Colonic mucosa (tissue), 4 donors: ENCODE measurements around the gene CPXM2. TPM values are rescaled to one million over a fixed set of nuclear protein-coding genes. Genes with fewer than 3 reads are reported as not detected.

Source experiments
- DNase-seq: peaks from one replicate; pipeline ENCODE4 v3.0.0-alpha.2; 2020
- H3K27ac ChIP-seq: fragments of 200-600 bp; one replicate; pipeline ENCODE4 v1.8.0; 2021
- H3K27me3 ChIP-seq: fragments of 200-600 bp; one replicate; pipeline ENCODE4 v1.8.0; 2021
- H3K36me3 ChIP-seq: fragments of 200-600 bp; one replicate; pipeline ENCODE4 v1.8.0; 2021
- H3K4me1 ChIP-seq: fragments of 200-600 bp; one replicate; pipeline ENCODE4 v1.8.0; 2021; ENCODE audit warnings: mild to moderate bottlenecking
- H3K4me3 ChIP-seq: fragments of 200-600 bp; one replicate; pipeline ENCODE4 v1.8.0; 2021
- H3K9ac ChIP-seq, 2 donors: one replicate each; pipeline ENCODE4 v1.7.0; 2013; ENCODE audit warnings: control low read depth in 2 of 2, low read depth in 2 of 2, low read length in 2 of 2
- H3K9me3 ChIP-seq: fragments of 200-600 bp; one replicate; pipeline ENCODE4 v1.8.0; 2021
- CTCF ChIP-seq: fragments of 200-600 bp; IDR thresholded peaks from one replicate; pipeline ENCODE4 v1.8.0; 2022; ENCODE audit warnings: antibody characterized with exemption, mild to moderate bottlenecking
- intact Hi-C: fragments of 100-400 bp; cut with DNase I; formaldehyde crosslinking; loops from one replicate; pipeline ENCODE4 v1.14.1; 2022
- total RNA-seq, 2 donors: library from RNA; stranded (reverse); fragmentation: NEBNext Ultra II Directional in 1 of 2; extraction: Animal tissue kit (Norgen Biotek cat#: 25700) in 1 of 2; gene quantifications; one replicate each; pipeline ENCODE4 v1.2.1, GENCODE V29; 2021
- donor health status: healthy.
- donor health status: DM: no; HTN: no; CAD: no.
- donor health status: DM: no; HTN: no; CAD: no.

The CPXM2 gene
- total RNA-seq, 2 donors from 2014 or later = 5.8 to 12.9 TPM

DNA sequence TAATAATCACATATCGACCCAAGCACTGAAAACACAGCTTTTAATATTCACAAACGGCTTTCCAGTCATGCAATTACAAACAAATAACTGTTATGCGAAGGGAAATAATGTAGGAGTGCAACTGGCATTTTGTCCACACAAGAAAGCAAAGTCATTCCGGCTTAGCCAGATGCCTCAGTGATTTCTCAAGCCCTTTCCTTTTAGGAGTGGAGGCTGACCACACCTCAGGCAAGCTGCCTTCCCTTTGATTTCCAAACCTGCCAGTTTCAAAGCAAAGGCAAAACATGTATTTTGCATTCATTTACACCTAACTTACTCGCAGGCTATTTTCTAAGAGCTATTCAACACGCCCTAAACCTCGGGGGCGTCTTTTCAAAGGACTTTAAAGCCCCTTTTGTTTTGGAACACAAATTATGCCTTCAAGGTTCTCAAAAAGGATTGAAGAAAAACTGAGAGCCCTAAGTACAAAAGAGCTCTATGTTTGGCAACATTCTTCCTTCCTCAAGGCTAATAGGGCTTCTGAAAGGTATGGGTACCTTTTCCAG lies 109.6 kb downstream of the CPXM2 start:
- intact Hi-C loops = no loop called here

GRCh38 chr10:123781324-123781900 lies 110.2 kb downstream of the CPXM2 start:
- Histone ChIP-seq H3K4me1 (no peaks in the 10 kb centered on the region), H3K36me3 (no peaks in the 10 kb centered on the region), H3K27me3 (no peaks in the 10 kb centered on the region), H3K27ac (no peak overlapping the region), H3K9ac (no peak overlapping the region), H3K9me3 (no peaks in the 10 kb centered on the region), H3K4me3 (no peak overlapping the region)
- intact Hi-C loops = no loop called here
- no peak for TF ChIP-seq CTCF
- DNase-seq = no peak

More for the DNA sequence above, 109.6 kb downstream of the CPXM2 start:
- Histone ChIP-seq H3K9ac (no peak overlapping the region), H3K27ac (no peak overlapping the region), H3K4me1 (no peaks in the 10 kb centered on the region), H3K36me3 (no peaks in the 10 kb centered on the region), H3K27me3 (no peaks in the 10 kb centered on the region), H3K4me3 (no peak overlapping the region), H3K9me3 (no peaks in the 10 kb centered on the region)
- no peak for DNase-seq
- TF ChIP-seq CTCF = no peak

GRCh38 chr10:123778719-123779517 lies 112.7 kb downstream of the CPXM2 start:
- TF ChIP-seq CTCF = no peak
- H3K27ac ChIP-seq = no peak overlapping the region
- H3K4me1 ChIP-seq = no peaks in the 10 kb centered on the region
- no peaks in the 10 kb centered on the region for H3K36me3 ChIP-seq
- no peak overlapping the region for H3K9ac ChIP-seq
- no peaks in the 10 kb centered on the region for H3K27me3 ChIP-seq
- intact Hi-C loops = no loop called here
- H3K9me3 ChIP-seq = no peaks in the 10 kb centered on the region
- H3K4me3 ChIP-seq = no peak overlapping the region
- no peak for DNase-seq

DNA sequence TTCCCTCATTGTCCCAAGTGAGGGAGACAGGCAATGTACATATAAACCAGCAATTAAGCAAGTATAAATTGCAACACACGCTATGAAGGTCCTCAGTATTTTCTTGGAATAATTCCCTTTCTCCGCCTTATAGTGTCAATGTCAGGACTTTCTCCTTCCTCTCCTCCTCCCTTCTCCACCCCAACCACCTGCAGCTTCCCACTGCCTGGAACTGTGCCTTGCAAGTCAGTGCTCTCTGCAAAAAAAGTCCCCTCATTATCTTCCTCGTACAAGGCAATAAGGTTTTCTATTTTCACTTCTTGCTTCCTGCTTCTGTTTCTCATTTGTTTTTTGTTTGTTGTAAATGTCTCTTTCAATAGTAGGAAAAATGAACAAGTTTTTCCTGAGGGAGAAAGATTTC lies 113.7 kb downstream of the CPXM2 start:
- H3K36me3 ChIP-seq = no peaks in the 10 kb centered on the region
- H3K9me3 ChIP-seq = no peaks in the 10 kb centered on the region
- peak; percentile 40 for DNase-seq
- intact Hi-C loops = no loop called here
- no peaks in the 10 kb centered on the region for H3K27me3 ChIP-seq
- no peak for TF ChIP-seq CTCF
- H3K27ac ChIP-seq = no peak overlapping the region
- no peaks in the 10 kb centered on the region for H3K4me1 ChIP-seq
- H3K4me3 ChIP-seq = no peak overlapping the region
- no peak overlapping the region for H3K9ac ChIP-seq

DNA sequence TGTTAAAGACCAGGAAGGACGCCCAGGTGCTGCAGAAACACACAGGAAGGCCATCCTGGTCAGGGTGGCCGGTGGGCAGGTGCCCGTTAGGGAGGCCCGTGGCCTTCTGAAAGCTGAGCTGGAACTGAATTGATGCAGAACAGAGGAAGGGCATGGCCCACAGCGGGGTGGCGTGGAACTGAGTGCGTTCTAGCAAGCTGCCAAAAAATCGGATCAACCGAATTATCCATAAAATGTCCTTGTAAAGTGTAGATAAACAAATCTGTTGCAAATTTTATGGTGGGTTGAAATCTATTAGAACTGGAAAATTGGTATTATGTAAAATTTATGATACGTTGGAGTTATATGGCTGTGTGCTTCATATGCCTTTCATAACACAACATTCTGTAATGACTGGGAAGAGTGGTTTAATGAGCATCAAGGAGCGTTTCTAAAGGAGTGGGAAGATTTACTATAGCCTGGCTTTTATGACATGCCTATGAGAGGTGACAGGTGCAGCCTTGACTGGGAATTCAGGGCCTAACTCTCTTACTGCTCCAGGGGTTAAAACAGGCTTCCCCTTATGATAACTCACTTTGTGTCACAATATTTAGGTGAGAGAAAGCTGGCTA lies 117.4 kb downstream of the CPXM2 start:
- H3K4me1 ChIP-seq = no peaks in the 10 kb centered on the region
- peak; percentile 24 for DNase-seq
- H3K9ac ChIP-seq = no peak overlapping the region
- TF ChIP-seq CTCF = no peak
- no peak overlapping the region for H3K4me3 ChIP-seq
- H3K27me3 ChIP-seq = no peaks in the 10 kb centered on the region
- no peaks in the 10 kb centered on the region for H3K36me3 ChIP-seq
- H3K27ac ChIP-seq = no peak overlapping the region
- intact Hi-C loops = no loop called here
- H3K9me3 ChIP-seq = no peaks in the 10 kb centered on the region
